GM23338 (cell line): ENCODE results near the gene GPD2. TPM values are rescaled to one million over a fixed set of nuclear protein-coding genes. Genes with fewer than 3 reads are reported as not detected.

ENCODE experiments used
- CREB1 ChIP-seq: fragments of 250-450 bp; sonication (Bioruptor Pico); IDR thresholded peaks from 2 replicates; pipeline ENCODE4 v1.5.0; 2020; ENCODE audit warnings: low read depth, mild to moderate bottlenecking, moderate library complexity
- POLR2AphosphoS5 ChIP-seq: IDR thresholded peaks from 2 replicates; pipeline ENCODE4 v1.6.1; 2016; ENCODE audit warnings: antibody characterized with exemption, low read depth
- STAT1 ChIP-seq: IDR thresholded peaks from one replicate; pipeline ENCODE4 v1.6.1; 2016; ENCODE audit warnings: antibody characterized with exemption; ENCODE audit not compliant: unreplicated experiment
- ZNF114 ChIP-seq: fragments of 250-450 bp; sonication (Bioruptor Pico); IDR thresholded peaks from 2 replicates; pipeline ENCODE4 v1.5.0; 2020; ENCODE audit warnings: mild to moderate bottlenecking, moderate library complexity
- ZNF331 ChIP-seq: fragments of 250-450 bp; sonication (Bioruptor Pico); IDR thresholded peaks from 2 replicates; pipeline ENCODE4 v1.5.0; 2020; ENCODE audit warnings: low read depth, mild to moderate bottlenecking, moderate library complexity
- polyA plus RNA-seq: library from polyadenylated mRNA; unstranded; fragments of >200 nt; fragmentation: Nextera tagmentation; extraction: Ambion mirVana; gene quantifications from 2 replicates; pipeline ENCODE4 v1.2.1, GENCODE V29; 2016
- total RNA-seq: library from RNA; depleted of rRNA; stranded (reverse); fragments of >200 nt; shearing (Covaris generic); gene quantifications from 2 replicates; pipeline ENCODE4 v1.2.3, GENCODE V29; 2014; rRNA removed
- TF ChIP-seq, protein P1 (sequence below): fragments of 250-450 bp; sonication (Bioruptor Pico); IDR thresholded peaks from 2 replicates; pipeline ENCODE4 v1.5.0; 2020; ENCODE audit warnings: mild to moderate bottlenecking, moderate library complexity
- TF ChIP-seq, protein P2 (sequence below): IDR thresholded peaks from 2 replicates; pipeline ENCODE4 v1.6.1; 2016; ENCODE audit warnings: antibody characterized with exemption
- TF ChIP-seq, protein P3 (sequence below), 2 experiments: fragments of 200-600 bp in 1 of 2; sonication (generic) in 1 of 2; conservative IDR thresholded peaks; 2 replicates each; pipeline versions ENCODE4 v1.5.1 to v1.6.1; 2016 to 2017; ENCODE audit warnings: antibody characterized with exemption in 2 of 2, low read depth in 2 of 2, mild to moderate bottlenecking in 2 of 2, moderate library complexity in 1 of 2

Gene GPD2
- total and polyA plus RNA-seq, 2 experiments from 2014 or later = 9.4 to 67.4 TPM

DNA sequence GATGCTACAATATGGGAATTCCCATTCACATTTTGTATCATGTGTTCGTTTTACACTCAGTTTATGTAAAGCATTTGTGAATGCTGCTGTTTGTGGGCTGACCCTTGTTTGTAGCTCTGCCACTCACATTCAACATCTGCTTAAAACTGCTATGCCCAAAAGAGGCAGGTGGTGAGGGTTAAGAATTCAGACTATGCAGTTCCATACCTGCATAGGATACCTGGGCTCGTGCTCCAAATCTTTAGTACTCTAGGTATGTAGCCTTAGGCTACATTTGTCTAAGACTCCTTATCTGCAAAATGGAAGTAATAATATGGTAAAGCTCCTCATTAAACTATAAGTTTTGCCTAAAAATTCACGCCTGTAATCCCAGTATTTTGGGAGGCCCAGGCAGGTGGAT lies 199.5 kb downstream of the GPD2 start (continued):
- TF ChIP-seq, protein P1, sequence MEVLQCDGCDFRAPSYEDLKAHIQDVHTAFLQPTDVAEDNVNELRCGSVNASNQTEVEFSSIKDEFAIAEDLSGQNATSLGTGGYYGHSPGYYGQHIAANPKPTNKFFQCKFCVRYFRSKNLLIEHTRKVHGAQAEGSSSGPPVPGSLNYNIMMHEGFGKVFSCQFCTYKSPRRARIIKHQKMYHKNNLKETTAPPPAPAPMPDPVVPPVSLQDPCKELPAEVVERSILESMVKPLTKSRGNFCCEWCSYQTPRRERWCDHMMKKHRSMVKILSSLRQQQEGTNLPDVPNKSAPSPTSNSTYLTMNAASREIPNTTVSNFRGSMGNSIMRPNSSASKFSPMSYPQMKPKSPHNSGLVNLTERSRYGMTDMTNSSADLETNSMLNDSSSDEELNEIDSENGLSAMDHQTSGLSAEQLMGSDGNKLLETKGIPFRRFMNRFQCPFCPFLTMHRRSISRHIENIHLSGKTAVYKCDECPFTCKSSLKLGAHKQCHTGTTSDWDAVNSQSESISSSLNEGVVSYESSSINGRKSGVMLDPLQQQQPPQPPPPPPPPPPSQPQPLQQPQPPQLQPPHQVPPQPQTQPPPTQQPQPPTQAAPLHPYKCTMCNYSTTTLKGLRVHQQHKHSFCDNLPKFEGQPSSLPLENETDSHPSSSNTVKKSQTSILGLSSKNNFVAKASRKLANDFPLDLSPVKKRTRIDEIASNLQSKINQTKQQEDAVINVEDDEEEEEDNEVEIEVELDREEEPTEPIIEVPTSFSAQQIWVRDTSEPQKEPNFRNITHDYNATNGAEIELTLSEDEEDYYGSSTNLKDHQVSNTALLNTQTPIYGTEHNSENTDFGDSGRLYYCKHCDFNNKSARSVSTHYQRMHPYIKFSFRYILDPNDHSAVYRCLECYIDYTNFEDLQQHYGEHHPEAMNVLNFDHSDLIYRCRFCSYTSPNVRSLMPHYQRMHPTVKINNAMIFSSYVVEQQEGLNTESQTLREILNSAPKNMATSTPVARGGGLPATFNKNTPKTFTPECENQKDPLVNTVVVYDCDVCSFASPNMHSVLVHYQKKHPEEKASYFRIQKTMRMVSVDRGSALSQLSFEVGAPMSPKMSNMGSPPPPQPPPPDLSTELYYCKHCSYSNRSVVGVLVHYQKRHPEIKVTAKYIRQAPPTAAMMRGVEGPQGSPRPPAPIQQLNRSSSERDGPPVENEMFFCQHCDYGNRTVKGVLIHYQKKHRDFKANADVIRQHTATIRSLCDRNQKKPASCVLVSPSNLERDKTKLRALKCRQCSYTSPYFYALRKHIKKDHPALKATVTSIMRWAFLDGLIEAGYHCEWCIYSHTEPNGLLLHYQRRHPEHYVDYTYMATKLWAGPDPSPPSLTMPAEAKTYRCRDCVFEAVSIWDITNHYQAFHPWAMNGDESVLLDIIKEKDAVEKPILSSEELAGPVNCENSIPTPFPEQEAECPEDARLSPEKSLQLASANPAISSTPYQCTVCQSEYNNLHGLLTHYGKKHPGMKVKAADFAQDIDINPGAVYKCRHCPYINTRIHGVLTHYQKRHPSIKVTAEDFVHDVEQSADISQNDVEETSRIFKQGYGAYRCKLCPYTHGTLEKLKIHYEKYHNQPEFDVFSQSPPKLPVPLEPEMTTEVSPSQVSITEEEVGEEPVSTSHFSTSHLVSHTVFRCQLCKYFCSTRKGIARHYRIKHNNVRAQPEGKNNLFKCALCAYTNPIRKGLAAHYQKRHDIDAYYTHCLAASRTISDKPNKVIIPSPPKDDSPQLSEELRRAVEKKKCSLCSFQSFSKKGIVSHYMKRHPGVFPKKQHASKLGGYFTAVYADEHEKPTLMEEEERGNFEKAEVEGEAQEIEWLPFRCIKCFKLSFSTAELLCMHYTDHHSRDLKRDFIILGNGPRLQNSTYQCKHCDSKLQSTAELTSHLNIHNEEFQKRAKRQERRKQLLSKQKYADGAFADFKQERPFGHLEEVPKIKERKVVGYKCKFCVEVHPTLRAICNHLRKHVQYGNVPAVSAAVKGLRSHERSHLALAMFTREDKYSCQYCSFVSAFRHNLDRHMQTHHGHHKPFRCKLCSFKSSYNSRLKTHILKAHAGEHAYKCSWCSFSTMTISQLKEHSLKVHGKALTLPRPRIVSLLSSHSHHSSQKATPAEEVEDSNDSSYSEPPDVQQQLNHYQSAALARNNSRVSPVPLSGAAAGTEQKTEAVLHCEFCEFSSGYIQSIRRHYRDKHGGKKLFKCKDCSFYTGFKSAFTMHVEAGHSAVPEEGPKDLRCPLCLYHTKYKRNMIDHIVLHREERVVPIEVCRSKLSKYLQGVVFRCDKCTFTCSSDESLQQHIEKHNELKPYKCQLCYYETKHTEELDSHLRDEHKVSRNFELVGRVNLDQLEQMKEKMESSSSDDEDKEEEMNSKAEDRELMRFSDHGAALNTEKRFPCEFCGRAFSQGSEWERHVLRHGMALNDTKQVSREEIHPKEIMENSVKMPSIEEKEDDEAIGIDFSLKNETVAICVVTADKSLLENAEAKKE (CRISPR knock-in tag) = no peak
- TF ChIP-seq ZNF114 (no peak), CREB1 (CRISPR knock-in tag) (no peak), ZNF331 (no peak), STAT1 (no peak), POLR2AphosphoS5 (no peak)
- TF ChIP-seq, protein P2, sequence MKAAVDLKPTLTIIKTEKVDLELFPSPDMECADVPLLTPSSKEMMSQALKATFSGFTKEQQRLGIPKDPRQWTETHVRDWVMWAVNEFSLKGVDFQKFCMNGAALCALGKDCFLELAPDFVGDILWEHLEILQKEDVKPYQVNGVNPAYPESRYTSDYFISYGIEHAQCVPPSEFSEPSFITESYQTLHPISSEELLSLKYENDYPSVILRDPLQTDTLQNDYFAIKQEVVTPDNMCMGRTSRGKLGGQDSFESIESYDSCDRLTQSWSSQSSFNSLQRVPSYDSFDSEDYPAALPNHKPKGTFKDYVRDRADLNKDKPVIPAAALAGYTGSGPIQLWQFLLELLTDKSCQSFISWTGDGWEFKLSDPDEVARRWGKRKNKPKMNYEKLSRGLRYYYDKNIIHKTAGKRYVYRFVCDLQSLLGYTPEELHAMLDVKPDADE = no peak
- TF ChIP-seq, protein P3, sequence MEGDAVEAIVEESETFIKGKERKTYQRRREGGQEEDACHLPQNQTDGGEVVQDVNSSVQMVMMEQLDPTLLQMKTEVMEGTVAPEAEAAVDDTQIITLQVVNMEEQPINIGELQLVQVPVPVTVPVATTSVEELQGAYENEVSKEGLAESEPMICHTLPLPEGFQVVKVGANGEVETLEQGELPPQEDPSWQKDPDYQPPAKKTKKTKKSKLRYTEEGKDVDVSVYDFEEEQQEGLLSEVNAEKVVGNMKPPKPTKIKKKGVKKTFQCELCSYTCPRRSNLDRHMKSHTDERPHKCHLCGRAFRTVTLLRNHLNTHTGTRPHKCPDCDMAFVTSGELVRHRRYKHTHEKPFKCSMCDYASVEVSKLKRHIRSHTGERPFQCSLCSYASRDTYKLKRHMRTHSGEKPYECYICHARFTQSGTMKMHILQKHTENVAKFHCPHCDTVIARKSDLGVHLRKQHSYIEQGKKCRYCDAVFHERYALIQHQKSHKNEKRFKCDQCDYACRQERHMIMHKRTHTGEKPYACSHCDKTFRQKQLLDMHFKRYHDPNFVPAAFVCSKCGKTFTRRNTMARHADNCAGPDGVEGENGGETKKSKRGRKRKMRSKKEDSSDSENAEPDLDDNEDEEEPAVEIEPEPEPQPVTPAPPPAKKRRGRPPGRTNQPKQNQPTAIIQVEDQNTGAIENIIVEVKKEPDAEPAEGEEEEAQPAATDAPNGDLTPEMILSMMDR (conservative IDR thresholded peaks at IDR 0.05; ENCODE audit: low read depth in 2 of 2) = no peak

Other genes starting within 250 kb of the GPD2 start
- 0.49 and 0.85 TPM in 2 replicates for gene NR4A2, start 103.7 kb upstream of the GPD2 start, total RNA-seq
- 0.56 and 0.71 TPM in 2 replicates for gene NR4A2, start 103.7 kb upstream of the GPD2 start, polyA plus RNA-seq